Gastroesophageal sphincter (tissue), 3 donors: Measurements from ENCODE around the gene CLIC3.

Experiments
- EP300 ChIP-seq: sonication (generic); formaldehyde crosslinking; IDR thresholded peaks from one replicate; pipeline ENCODE4 v1.6.1; 2017; ENCODE audit warnings: antibody characterized with exemption, mild to moderate bottlenecking
- POLR2A ChIP-seq, 2 donors: fragments of 450-650 bp; IDR thresholded peaks; one replicate each; pipeline ENCODE4 v1.6.1; 2017; ENCODE audit warnings: antibody characterized with exemption in 2 of 2, mild to moderate bottlenecking in 2 of 2, moderate library complexity in 1 of 2
- POLR2AphosphoS5 ChIP-seq: sonication (generic); formaldehyde crosslinking; IDR thresholded peaks from one replicate; pipeline ENCODE4 v1.6.1; 2017; ENCODE audit warnings: antibody characterized with exemption
- TF ChIP-seq, protein P1 (sequence below), 4 experiments: fragments of 200-600 bp in 2 of 4; fragments of 450-650 bp in 2 of 4; sonication (generic) in 1 of 4; IDR thresholded peaks; one replicate each; pipeline ENCODE4 v1.5.1; 2017 to 2019; ENCODE audit warnings: antibody characterized with exemption in 4 of 4, mild to moderate bottlenecking in 2 of 4, moderate library complexity in 2 of 4

DNA sequence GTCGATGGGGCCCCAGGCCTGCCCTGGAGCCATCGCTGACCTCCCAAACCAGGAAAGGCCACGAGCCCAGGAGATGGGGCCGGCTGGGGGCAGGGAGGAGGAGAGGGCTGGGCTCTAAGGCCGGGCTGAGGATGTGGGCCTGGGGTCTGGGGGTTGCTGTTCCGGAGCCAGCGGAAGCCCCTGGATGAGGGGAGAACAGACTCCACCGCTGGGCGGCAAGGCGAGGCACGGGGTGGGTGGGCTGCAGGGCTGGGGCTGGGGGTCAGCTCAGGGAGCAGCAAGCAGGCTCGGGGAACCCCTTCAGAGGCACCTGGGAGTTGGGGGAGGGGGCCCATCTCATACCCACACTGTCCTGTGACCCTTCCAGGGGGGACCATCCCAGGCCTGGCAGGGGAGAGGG, 32.6 kb downstream of the CLIC3 start:
- TF ChIP-seq POLR2A (IDR thresholded peaks at IDR 0.05) (no peak), EP300 (no peak), POLR2AphosphoS5 (no peak)
- TF ChIP-seq, protein P1, sequence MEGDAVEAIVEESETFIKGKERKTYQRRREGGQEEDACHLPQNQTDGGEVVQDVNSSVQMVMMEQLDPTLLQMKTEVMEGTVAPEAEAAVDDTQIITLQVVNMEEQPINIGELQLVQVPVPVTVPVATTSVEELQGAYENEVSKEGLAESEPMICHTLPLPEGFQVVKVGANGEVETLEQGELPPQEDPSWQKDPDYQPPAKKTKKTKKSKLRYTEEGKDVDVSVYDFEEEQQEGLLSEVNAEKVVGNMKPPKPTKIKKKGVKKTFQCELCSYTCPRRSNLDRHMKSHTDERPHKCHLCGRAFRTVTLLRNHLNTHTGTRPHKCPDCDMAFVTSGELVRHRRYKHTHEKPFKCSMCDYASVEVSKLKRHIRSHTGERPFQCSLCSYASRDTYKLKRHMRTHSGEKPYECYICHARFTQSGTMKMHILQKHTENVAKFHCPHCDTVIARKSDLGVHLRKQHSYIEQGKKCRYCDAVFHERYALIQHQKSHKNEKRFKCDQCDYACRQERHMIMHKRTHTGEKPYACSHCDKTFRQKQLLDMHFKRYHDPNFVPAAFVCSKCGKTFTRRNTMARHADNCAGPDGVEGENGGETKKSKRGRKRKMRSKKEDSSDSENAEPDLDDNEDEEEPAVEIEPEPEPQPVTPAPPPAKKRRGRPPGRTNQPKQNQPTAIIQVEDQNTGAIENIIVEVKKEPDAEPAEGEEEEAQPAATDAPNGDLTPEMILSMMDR (IDR thresholded peaks at IDR 0.05) = no peak
